Fibroblast of mammary gland (primary cell): Measurements from ENCODE around the gene RNASE8.

Experiments used
- DNase-seq: peaks from one replicate; pipeline ENCODE4 v3.0.0-alpha.2; 2010; ENCODE audit warnings: low read depth
- H3K4me3 ChIP-seq: 2 replicates; pipeline ENCODE4 v1.5.1; 2011; ENCODE audit warnings: low read depth, mild to moderate bottlenecking, low read length, moderate library complexity; ENCODE audit not compliant: control insufficient read depth
- CTCF ChIP-seq: conservative IDR thresholded peaks from 2 replicates; pipeline ENCODE4 v1.5.1; 2011; ENCODE audit warnings: low read depth, low read length, inconsistent platforms; ENCODE audit not compliant: control insufficient read depth, insufficient read depth

RNASE8 gene

GRCh38 chr14:21096438-21096837, 38.8 kb downstream of the RNASE8 start:
- no peak for TF ChIP-seq CTCF
- DNase-seq, result no peak
- no peak overlapping the region for H3K4me3 ChIP-seq

GRCh38 chr14:21096978-21097635, 39.5 kb downstream of the RNASE8 start:
- DNase-seq, result no peak
- H3K4me3 ChIP-seq, result peak overlapping the region; percentile 30
- no peak for TF ChIP-seq CTCF

GRCh38 chr14:21097636-21098075, 40.0 kb downstream of the RNASE8 start:
- DNase-seq, result no peak
- peak overlapping the region; percentile 30 for H3K4me3 ChIP-seq

GRCh38 chr14:21098076-21098891, 40.7 kb downstream of the RNASE8 start, which contains the start of gene ZNF219:
Gene ZNF219 (minus strand): TSS chr14:21098655. CDS start chr14:21093591, 5,064 bp downstream.
- DNase-seq, result peak; percentile 54
- H3K4me3 ChIP-seq, result peak within 1 kb of the TSS; percentile 74
- no peak for TF ChIP-seq CTCF

More at GRCh38 chr14:21097636-21098075, 40.0 kb downstream of the RNASE8 start:
- TF ChIP-seq CTCF, result no peak

GRCh38 chr14:21098892-21099595, 41.4 kb downstream of the RNASE8 start:
- TF ChIP-seq CTCF, result no peak
- peak overlapping the region; percentile 74 for H3K4me3 ChIP-seq
- no peak for DNase-seq

GRCh38 chr14:21099596-21099985, 42.0 kb downstream of the RNASE8 start:
- no peak for DNase-seq
- no peak for TF ChIP-seq CTCF
- no peak overlapping the region for H3K4me3 ChIP-seq
